Tibial artery (tissue), 4 donors: ENCODE data around the gene PTPRG.

Source experiments
- DNase-seq, 2 donors: peaks; one replicate each; pipeline ENCODE4 v3.0.0-alpha.2; 2019
- H3K27ac ChIP-seq, 2 donors: fragments of 200-600 bp; sonication (generic) in 1 of 2; 1 replicate in 1 of 2; 2 replicates in 1 of 2; pipeline ENCODE4 v1.5.1; 2018 to 2019; ENCODE audit warnings: mild to moderate bottlenecking in 1 of 2
- H3K27me3 ChIP-seq, 2 donors: fragments of 200-600 bp; sonication (generic) in 1 of 2; one replicate each; pipeline versions ENCODE4 v1.5.1 to v1.6.0; 2016 to 2019
- H3K36me3 ChIP-seq, 3 donors: fragments of 200-600 bp; sonication (generic) in 2 of 3; one replicate each; pipeline ENCODE4 v1.5.1; 2016 to 2019; ENCODE audit warnings: mild to moderate bottlenecking in 2 of 3
- H3K4me1 ChIP-seq, 4 donors: fragments of 200-600 bp; sonication (generic) in 2 of 4; 1 replicate in 3 of 4; 2 replicates in 1 of 4; pipeline ENCODE4 v1.5.1; 2016 to 2019
- H3K4me3 ChIP-seq, 2 donors: fragments of 200-600 bp; sonication (generic) in 1 of 2; 1 replicate in 1 of 2; 2 replicates in 1 of 2; pipeline ENCODE4 v1.5.1; 2018 to 2019; ENCODE audit warnings: mild to moderate bottlenecking in 2 of 2
- H3K9me3 ChIP-seq, 3 donors: fragments of 200-600 bp; sonication (generic) in 1 of 3; one replicate each; pipeline ENCODE4 v1.5.1; 2016 to 2019
- intact Hi-C: fragments of 100-400 bp; cut with DNase I; formaldehyde crosslinking; loops from one replicate; pipeline ENCODE4 v1.15.0; 2023; ENCODE audit warnings: low total_unique reads
- TF ChIP-seq, protein P1 (sequence below), 2 experiments: fragments of 200-600 bp in 1 of 2; fragments of 450-650 bp in 1 of 2; IDR thresholded peaks; one replicate each; pipeline ENCODE4 v1.5.1; 2017 to 2019; ENCODE audit warnings: antibody characterized with exemption in 2 of 2, mild to moderate bottlenecking in 1 of 2, moderate library complexity in 1 of 2

PTPRG gene

DNA sequence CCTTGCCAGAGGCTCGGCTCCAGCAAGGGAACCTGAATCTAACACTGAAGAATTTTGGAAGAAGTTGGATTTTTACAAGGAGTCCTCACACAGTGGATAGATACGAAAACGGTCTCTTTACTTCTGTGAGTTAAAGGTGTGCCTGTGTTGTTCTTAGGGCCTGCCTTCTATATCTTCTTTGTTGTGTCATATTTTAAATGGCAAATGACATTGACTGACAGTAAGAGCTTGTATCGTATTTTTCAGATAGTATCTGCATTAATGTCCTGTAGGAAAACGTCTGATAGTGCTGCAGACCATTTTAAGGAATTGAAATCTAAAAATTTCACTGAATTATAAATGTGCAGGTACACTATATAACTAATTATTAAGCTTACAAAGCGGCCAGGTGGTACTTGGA lies 56.3 kb downstream of the PTPRG start:
- TF ChIP-seq, protein P1, sequence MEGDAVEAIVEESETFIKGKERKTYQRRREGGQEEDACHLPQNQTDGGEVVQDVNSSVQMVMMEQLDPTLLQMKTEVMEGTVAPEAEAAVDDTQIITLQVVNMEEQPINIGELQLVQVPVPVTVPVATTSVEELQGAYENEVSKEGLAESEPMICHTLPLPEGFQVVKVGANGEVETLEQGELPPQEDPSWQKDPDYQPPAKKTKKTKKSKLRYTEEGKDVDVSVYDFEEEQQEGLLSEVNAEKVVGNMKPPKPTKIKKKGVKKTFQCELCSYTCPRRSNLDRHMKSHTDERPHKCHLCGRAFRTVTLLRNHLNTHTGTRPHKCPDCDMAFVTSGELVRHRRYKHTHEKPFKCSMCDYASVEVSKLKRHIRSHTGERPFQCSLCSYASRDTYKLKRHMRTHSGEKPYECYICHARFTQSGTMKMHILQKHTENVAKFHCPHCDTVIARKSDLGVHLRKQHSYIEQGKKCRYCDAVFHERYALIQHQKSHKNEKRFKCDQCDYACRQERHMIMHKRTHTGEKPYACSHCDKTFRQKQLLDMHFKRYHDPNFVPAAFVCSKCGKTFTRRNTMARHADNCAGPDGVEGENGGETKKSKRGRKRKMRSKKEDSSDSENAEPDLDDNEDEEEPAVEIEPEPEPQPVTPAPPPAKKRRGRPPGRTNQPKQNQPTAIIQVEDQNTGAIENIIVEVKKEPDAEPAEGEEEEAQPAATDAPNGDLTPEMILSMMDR (IDR thresholded peaks at IDR 0.05), result no peak
- H3K9me3 ChIP-seq, result no peaks in the 10 kb centered on the region
- H3K36me3 ChIP-seq, result no peaks in the 10 kb centered on the region
- H3K27me3 ChIP-seq, result no peaks in the 10 kb centered on the region
- intact Hi-C loops, result no loop called here
- H3K4me3 ChIP-seq, result no peak overlapping the region
- peak overlapping the region in 1 of 2 donors; percentile 42 for H3K27ac ChIP-seq
- peaks cover 0 to 47% (median 13%) of the 10 kb centered on the region in 4 donors for H3K4me1 ChIP-seq
- no peak for DNase-seq

DNA sequence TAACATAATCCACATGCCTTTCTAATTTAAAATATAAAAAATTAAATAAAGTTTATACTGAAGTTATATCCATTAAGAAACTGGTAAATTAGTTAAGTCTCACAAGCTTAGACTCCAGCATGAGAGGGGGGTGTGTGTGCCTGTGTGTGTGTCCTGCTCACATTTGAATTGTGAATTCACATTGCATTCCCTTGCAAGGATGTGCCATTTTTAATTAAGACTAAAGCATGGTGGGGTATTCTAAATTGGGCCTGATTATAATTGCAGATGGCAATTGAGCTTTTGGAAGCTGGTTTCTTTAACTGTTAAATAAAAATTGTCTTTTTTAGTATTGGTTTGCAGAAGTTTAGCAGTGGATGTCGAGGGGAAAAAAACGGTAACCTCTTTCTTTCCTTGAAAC lies 56.9 kb downstream of the PTPRG start:
- DNase-seq, result no peak
- Histone ChIP-seq H3K4me3 (no peak overlapping the region), H3K4me1 (peaks cover 0 to 41% (median 8%) of the 10 kb centered on the region in 4 donors), H3K27ac (no peak overlapping the region), H3K9me3 (no peaks in the 10 kb centered on the region), H3K27me3 (no peaks in the 10 kb centered on the region), H3K36me3 (no peaks in the 10 kb centered on the region)
- TF ChIP-seq, protein P1 (IDR thresholded peaks at IDR 0.05), result no peak
- intact Hi-C loops, result no loop called here

DNA sequence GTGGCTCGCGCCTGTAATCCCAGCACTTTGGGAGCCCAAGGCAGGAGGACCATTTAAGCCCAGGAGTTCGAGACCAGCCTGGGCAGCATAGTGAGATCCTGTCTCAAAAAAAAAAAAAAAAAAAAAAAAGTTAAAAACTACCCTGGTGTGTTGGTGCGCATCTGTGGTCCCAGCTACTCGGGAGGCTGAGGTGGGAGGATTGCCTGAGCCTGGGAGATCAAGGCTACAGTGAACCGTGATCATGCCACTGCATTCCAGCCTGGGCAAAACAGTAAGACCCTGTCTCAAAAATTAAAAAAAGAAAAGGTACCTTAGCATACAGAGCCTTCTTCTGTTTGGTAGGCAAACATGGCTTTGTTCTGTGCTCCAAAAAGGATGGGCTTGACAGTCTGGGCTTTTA lies 57.5 kb downstream of the PTPRG start:
- Histone ChIP-seq H3K9me3 (no peaks in the 10 kb centered on the region), H3K27me3 (no peaks in the 10 kb centered on the region)
- intact Hi-C loops, result no loop called here

DNA sequence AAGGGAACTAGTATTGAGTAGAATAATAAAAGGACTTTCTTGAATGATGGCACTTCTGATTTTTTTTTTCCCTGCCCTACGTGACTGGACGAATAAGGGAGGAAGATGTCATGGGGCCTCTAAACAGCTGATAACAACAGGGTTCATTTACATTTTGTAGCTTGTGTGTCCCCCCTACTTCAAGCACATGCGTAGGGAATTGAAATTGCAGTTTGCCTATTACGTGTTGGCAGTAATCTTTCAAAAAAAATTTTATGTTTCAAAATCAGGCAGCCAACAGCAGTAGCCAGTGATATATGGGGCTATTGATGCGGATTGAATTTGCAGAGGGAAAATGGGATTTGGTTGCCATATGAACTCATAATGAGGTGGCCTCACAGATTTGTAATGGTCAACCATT lies 58.7 kb downstream of the PTPRG start:
- H3K4me3 ChIP-seq, result no peak overlapping the region
- no peaks in the 10 kb centered on the region for H3K27me3 ChIP-seq
- intact Hi-C loops, result no loop called here
- no peak overlapping the region for H3K27ac ChIP-seq
- H3K4me1 ChIP-seq, result peaks cover 0 to 30% (median 6%) of the 10 kb centered on the region in 4 donors
- H3K36me3 ChIP-seq, result peaks cover 0 to 5% (median 0%) of the 10 kb centered on the region in 3 donors
- TF ChIP-seq, protein P1 (IDR thresholded peaks at IDR 0.05), result no peak
- no peaks in the 10 kb centered on the region for H3K9me3 ChIP-seq
- DNase-seq, result no peak

More for the DNA sequence above, 57.5 kb downstream of the PTPRG start:
- H3K4me3 ChIP-seq, result no peak overlapping the region
- no peaks in the 10 kb centered on the region for H3K36me3 ChIP-seq
- peaks cover 0 to 35% (median 6%) of the 10 kb centered on the region in 4 donors for H3K4me1 ChIP-seq
- DNase-seq, result no peak
- H3K27ac ChIP-seq, result no peak overlapping the region
- TF ChIP-seq, protein P1 (IDR thresholded peaks at IDR 0.05), result no peak

DNA sequence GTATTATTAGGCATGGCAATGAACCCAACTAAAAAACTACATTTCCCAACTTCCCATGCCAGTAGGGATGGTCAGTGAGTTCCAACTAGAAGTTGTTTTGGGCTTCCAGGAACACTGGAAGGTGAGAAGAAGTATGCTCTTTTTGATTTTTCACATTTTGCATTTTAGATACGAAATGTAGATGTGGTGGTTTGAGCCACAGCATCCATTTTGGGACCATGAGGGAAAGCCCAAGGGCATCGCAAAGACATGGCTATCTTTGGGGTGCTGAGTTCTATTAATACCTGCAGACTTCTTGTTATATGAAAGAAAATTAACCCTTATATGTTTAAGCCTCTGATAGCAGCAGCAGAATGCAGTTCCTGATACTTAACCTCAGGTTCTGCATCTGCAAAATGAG lies 62.9 kb downstream of the PTPRG start:
- Histone ChIP-seq H3K27me3 (no peaks in the 10 kb centered on the region), H3K9me3 (no peaks in the 10 kb centered on the region), H3K36me3 (peaks cover 0 to 5% (median 0%) of the 10 kb centered on the region in 3 donors), H3K4me1 (peaks cover 0 to 25% (median 2%) of the 10 kb centered on the region in 4 donors), H3K4me3 (no peak overlapping the region), H3K27ac (no peak overlapping the region)
- DNase-seq, result no peak
- TF ChIP-seq, protein P1 (IDR thresholded peaks at IDR 0.05), result no peak
- intact Hi-C loops, result no loop called here

DNA sequence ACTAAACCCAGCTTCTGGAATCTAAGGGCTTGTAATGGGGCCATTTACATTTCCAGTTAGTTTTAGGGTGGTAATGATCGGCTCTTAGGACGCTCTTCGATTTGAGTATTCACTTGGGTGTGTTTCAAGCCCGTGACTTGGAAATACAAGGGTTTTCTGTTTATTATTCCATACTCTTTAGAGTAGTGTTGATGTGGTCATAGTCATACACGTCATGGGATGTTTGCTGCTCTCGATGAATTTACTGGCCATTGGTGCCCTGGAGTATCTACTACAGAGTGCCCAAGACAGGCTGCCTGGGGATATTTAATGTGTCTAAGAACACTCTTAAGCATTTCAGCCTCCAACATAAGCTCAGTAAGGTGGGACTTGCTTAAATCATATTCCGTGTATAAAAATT lies 64.1 kb downstream of the PTPRG start:
- Histone ChIP-seq H3K27me3 (no peaks in the 10 kb centered on the region), H3K27ac (no peak overlapping the region), H3K36me3 (peaks cover 0 to 5% (median 0%) of the 10 kb centered on the region in 3 donors), H3K4me1 (peaks cover 0 to 25% (median 4%) of the 10 kb centered on the region in 4 donors), H3K4me3 (no peak overlapping the region), H3K9me3 (no peaks in the 10 kb centered on the region)
- intact Hi-C loops, result no loop called here
- TF ChIP-seq, protein P1 (IDR thresholded peaks at IDR 0.05), result no peak
- DNase-seq, result no peak
